IMR-90 (cell line): ENCODE results near the gene DPF1. TPM values are rescaled to one million over a fixed set of nuclear protein-coding genes. Genes with fewer than 3 reads are reported as not detected.

Experiments used
- ATAC-seq: fragments of 200-7000 bp; cut with Tn5 transposase; 2 replicates; pipeline ENCODE4 v1.9.1; 2020; ENCODE audit warnings: low read depth, mild to moderate bottlenecking, moderate library complexity
- BruUV-seq: library from RNA; stranded (reverse); fragments of 400-500 nt; replicated peaks from 2 replicates; lab custom pipeline; 2021; lab: Mats Ljungman, UMichigan
- CTCF ChIA-PET: fragments of 300-600 bp; formaldehyde crosslinking; extraction: SDS; loops from one replicate; lab custom pipeline; 2021; ENCODE audit warnings: antibody characterized with exemption; lab: Yijun Ruan, JAX
- POLR2A ChIA-PET: fragments of 300-600 bp; sonication (Branson Sonifier 250); formaldehyde crosslinking; loops from one replicate; lab custom pipeline; 2022; ENCODE audit warnings: antibody characterized with exemption; ENCODE audit not compliant: unreplicated experiment; lab: Charles Lee
- DNase-seq: peaks from one replicate; pipeline ENCODE4 v3.0.0; 2013
- H2AFZ ChIP-seq: replicated peaks from 2 replicates; pipeline ENCODE3; 2013; ENCODE audit warnings: low read length, mild to moderate bottlenecking; ENCODE audit not compliant: poor library complexity
- H2AK5ac ChIP-seq: 2 replicates; pipeline ENCODE4 v1.6.1; 2013; ENCODE audit warnings: low read depth, low read length, inconsistent platforms
- H2AK9ac ChIP-seq: replicated peaks from 2 replicates; pipeline ENCODE3; 2013; ENCODE audit warnings: mild to moderate bottlenecking, low read depth, low read length, moderate library complexity; ENCODE audit not compliant: poor library complexity
- H2BK120ac ChIP-seq: 2 replicates; pipeline ENCODE4 v1.6.1; 2013; ENCODE audit warnings: low read depth, low read length, inconsistent platforms
- H2BK15ac ChIP-seq: 3 replicates; pipeline ENCODE4 v1.6.1; 2013; ENCODE audit warnings: low read depth, low read length, inconsistent platforms
- H2BK20ac ChIP-seq: 2 replicates; pipeline ENCODE4 v1.6.1; 2013; ENCODE audit warnings: low read depth, mild to moderate bottlenecking, inconsistent platforms, low read length, moderate library complexity
- H2BK5ac ChIP-seq: 2 replicates; pipeline ENCODE4 v1.6.1; 2013; ENCODE audit warnings: mild to moderate bottlenecking, low read depth, low read length, inconsistent platforms; ENCODE audit not compliant: poor library complexity, severe bottlenecking
- H3K14ac ChIP-seq: replicated peaks from 2 replicates; pipeline ENCODE4 v1.6.1; 2013; ENCODE audit warnings: low read depth, low read length, inconsistent platforms
- H3K18ac ChIP-seq: 2 replicates; pipeline ENCODE4 v1.6.1; 2013; ENCODE audit warnings: low read depth, low read length, control low read depth
- H3K23ac ChIP-seq: 2 replicates; pipeline ENCODE4 v1.6.1; 2013; ENCODE audit warnings: low read depth, low read length, inconsistent platforms
- H3K27ac ChIP-seq: 2 replicates; pipeline ENCODE4 v1.5.1; 2013; ENCODE audit warnings: mild to moderate bottlenecking, control low read depth, low read length; ENCODE audit not compliant: insufficient read depth
- H3K27me3 ChIP-seq: 2 replicates; pipeline ENCODE4 v1.6.1; 2013; ENCODE audit warnings: low read length; ENCODE audit not compliant: control insufficient read depth, insufficient read depth
- H3K36me3 ChIP-seq: 2 replicates; pipeline ENCODE4 v1.6.1; 2013; ENCODE audit warnings: low read length, mixed read lengths; ENCODE audit not compliant: control insufficient read depth, insufficient read depth
- H3K4ac ChIP-seq: 2 replicates; pipeline ENCODE4 v1.6.1; 2013; ENCODE audit warnings: low read depth, low read length, inconsistent platforms
- H3K4me1 ChIP-seq: 2 replicates; pipeline ENCODE4 v1.6.1; 2013; ENCODE audit warnings: low read length, mixed read lengths; ENCODE audit not compliant: control insufficient read depth, insufficient read depth
- H3K4me2 ChIP-seq: 2 replicates; pipeline ENCODE4 v1.6.1; 2013; ENCODE audit warnings: low read depth, mild to moderate bottlenecking, control low read depth, low read length, moderate library complexity
- H3K4me3 ChIP-seq: 2 replicates; pipeline ENCODE4 v1.5.1; 2013; ENCODE audit warnings: low read depth, mild to moderate bottlenecking, control low read depth, low read length, moderate library complexity; ENCODE audit not compliant: insufficient read depth
- H3K56ac ChIP-seq: 2 replicates; pipeline ENCODE4 v1.6.1; 2013; ENCODE audit warnings: low read length, inconsistent platforms; ENCODE audit not compliant: insufficient read depth; ENCODE audit errors: extremely low read depth
- H3K79me1 ChIP-seq, 2 experiments: 2 replicates each; pipeline ENCODE4 v1.6.1; 2013; ENCODE audit warnings: low read length in 2 of 2, inconsistent platforms in 1 of 2, low read depth in 1 of 2
- H3K9ac ChIP-seq: 2 replicates; pipeline ENCODE4 v1.6.1; 2013; ENCODE audit warnings: low read depth, low read length, control low read depth
- H3K9me1 ChIP-seq: 2 replicates; pipeline ENCODE4 v1.6.1; 2013; ENCODE audit warnings: low read length, inconsistent platforms; ENCODE audit not compliant: insufficient read depth
- H3K9me3 ChIP-seq: 2 replicates; pipeline ENCODE4 v1.6.1; 2013; ENCODE audit warnings: low read length; ENCODE audit not compliant: control insufficient read depth, insufficient read depth
- H4K20me1 ChIP-seq: 2 replicates; pipeline ENCODE4 v1.6.1; 2013; ENCODE audit warnings: low read length, inconsistent platforms; ENCODE audit not compliant: insufficient read depth
- H4K5ac ChIP-seq: 2 replicates; pipeline ENCODE4 v1.6.1; 2013; ENCODE audit warnings: mild to moderate bottlenecking, low read depth, low read length, control low read depth
- H4K8ac ChIP-seq, 2 experiments: 2 replicates each; pipeline ENCODE4 v1.6.1; 2013; ENCODE audit warnings: low read depth in 2 of 2, low read length in 2 of 2, control low read depth in 1 of 2, inconsistent platforms in 1 of 2
- H4K91ac ChIP-seq: 2 replicates; pipeline ENCODE4 v1.6.1; 2013; ENCODE audit warnings: low read depth, low read length, inconsistent platforms; ENCODE audit not compliant: insufficient read depth
- MAZ ChIP-seq: IDR thresholded peaks from 2 replicates; pipeline ENCODE4 v1.6.1; 2012; ENCODE audit warnings: low read depth, mild to moderate bottlenecking, low read length, improper control_type of control experiment, moderate library complexity, borderline replicate concordance
- RAD21 ChIP-seq: IDR thresholded peaks from 2 replicates; pipeline ENCODE4 v1.6.1; 2012; ENCODE audit warnings: low read length, improper control_type of control experiment
- USF2 ChIP-seq: fragments of 150-350 bp; IDR thresholded peaks from 2 replicates; pipeline ENCODE4 v1.6.1; 2017; ENCODE audit warnings: mild to moderate bottlenecking, antibody characterized with exemption, low read length, low read depth
- WGBS, 2 experiments: methylation state at CpG; one replicate each; pipeline versions ENCODE4 v1.1.5 to v1.1.7; 2013; ENCODE audit warnings: missing lambda C conversion rate in 2 of 2; ENCODE audit not compliant: insufficient read length in 1 of 2; ENCODE audit errors: extremely low coverage in 2 of 2; 5-methylcytosine and 5-hydroxymethylcytosine counted together
- dilution Hi-C: fragments of 300-500 bp; cut with HindIII; formaldehyde crosslinking; loops from one replicate; pipeline ENCODE4 v1.14.3; 2018; ENCODE audit warnings: low sequenced_read_pairs; ENCODE audit not compliant: unreplicated experiment
- in situ Hi-C: fragments of 300-500 bp; cut with MboI; formaldehyde crosslinking; loops from 3 replicates; pipeline ENCODE4 v1.14.3; 2019; ENCODE audit warnings: low sequenced_read_pairs, inconsistent platforms, mixed read lengths
- intact Hi-C: fragments of 100-400 bp; cut with micrococcal nuclease; formaldehyde crosslinking; loops from 2 replicates; pipeline ENCODE4 v1.10.0; 2022
- polyA plus RNA-seq, 3 experiments: library from polyadenylated mRNA; depleted of rRNA; stranded (reverse); fragments of >200 nt; gene quantifications; 2 replicates each; pipeline ENCODE4 v1.2.3, GENCODE V29; 2012; ENCODE audit warnings: low replicate concordance in 1 of 3
- total RNA-seq: library from RNA; depleted of rRNA; stranded (reverse); fragments of >200 nt; gene quantifications from 2 replicates; pipeline ENCODE4 v1.2.3, GENCODE V29; 2012
- TF ChIP-seq, protein P1 (sequence below): fragments of 150-350 bp; IDR thresholded peaks from 2 replicates; pipeline ENCODE4 v1.6.1; 2016; ENCODE audit warnings: low read depth, mild to moderate bottlenecking, low read length, moderate library complexity, borderline replicate concordance
- TF ChIP-seq, protein P2 (sequence below): conservative IDR thresholded peaks from 2 replicates; pipeline ENCODE4 v1.5.1; 2012; ENCODE audit warnings: mild to moderate bottlenecking, low read depth, low read length, improper control_type of control experiment

Gene DPF1
- total and polyA plus RNA-seq, 2 of the 4 experiments (the other 2 are of a cell fraction): 3.2 to 5.5 TPM

DNA sequence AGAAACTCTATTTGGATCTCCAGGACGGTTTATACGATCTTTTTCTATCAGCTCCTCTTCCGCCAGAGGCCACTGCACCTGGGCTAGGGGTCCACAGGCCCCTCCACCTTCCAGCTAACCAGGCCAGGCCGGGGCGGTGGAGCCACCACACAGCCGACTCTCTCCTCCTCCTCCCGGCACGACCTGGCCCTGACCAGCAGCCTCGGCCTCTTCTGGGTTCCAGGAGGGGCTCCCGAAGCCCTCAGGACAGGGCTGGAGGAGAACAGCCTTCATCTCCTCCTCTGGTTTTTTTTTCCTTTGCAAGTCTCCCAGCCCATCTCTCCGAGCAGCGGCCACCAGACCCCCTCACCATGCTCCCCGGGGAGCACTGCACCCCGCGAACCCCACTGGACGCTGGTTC, 17.1 kb downstream of the DPF1 start:
- intact Hi-C loops: no loop called here
- Histone ChIP-seq H2AK5ac (no peak overlapping the region), H2BK5ac (no peak overlapping the region), H2AFZ (no peak overlapping the region), H3K18ac (no peak overlapping the region), H3K4me1 (peaks cover 13% of the 10 kb centered on the region), H3K14ac (no peak overlapping the region), H4K8ac (no peak overlapping the region), H4K5ac (no peak overlapping the region), H3K79me1 (no peaks in the 10 kb centered on the region), H3K9me3 (no peaks in the 10 kb centered on the region), H4K91ac (no peak overlapping the region), H3K4me3 (no peak overlapping the region), H3K9me1 (no peaks in the 10 kb centered on the region), H3K4ac (no peak overlapping the region), H3K4me2 (no peak overlapping the region), H3K23ac (no peak overlapping the region), H2BK20ac (no peak overlapping the region), H3K27me3 (no peaks in the 10 kb centered on the region), H2BK15ac (no peak overlapping the region), H4K20me1 (peaks cover 11% of the 10 kb centered on the region), H3K56ac (no peak overlapping the region), H3K27ac (no peak overlapping the region), H2AK9ac (no peak overlapping the region), H2BK120ac (no peak overlapping the region), H3K9ac (no peak overlapping the region), H3K36me3 (peaks cover 16% of the 10 kb centered on the region)
- dilution Hi-C loops: no loop called here
- TF ChIP-seq RAD21 (no peak), MAZ (no peak), USF2 (no peak)
- TF ChIP-seq, protein P1, sequence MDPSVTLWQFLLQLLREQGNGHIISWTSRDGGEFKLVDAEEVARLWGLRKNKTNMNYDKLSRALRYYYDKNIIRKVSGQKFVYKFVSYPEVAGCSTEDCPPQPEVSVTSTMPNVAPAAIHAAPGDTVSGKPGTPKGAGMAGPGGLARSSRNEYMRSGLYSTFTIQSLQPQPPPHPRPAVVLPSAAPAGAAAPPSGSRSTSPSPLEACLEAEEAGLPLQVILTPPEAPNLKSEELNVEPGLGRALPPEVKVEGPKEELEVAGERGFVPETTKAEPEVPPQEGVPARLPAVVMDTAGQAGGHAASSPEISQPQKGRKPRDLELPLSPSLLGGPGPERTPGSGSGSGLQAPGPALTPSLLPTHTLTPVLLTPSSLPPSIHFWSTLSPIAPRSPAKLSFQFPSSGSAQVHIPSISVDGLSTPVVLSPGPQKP: no peak
- TF ChIP-seq, protein P2, sequence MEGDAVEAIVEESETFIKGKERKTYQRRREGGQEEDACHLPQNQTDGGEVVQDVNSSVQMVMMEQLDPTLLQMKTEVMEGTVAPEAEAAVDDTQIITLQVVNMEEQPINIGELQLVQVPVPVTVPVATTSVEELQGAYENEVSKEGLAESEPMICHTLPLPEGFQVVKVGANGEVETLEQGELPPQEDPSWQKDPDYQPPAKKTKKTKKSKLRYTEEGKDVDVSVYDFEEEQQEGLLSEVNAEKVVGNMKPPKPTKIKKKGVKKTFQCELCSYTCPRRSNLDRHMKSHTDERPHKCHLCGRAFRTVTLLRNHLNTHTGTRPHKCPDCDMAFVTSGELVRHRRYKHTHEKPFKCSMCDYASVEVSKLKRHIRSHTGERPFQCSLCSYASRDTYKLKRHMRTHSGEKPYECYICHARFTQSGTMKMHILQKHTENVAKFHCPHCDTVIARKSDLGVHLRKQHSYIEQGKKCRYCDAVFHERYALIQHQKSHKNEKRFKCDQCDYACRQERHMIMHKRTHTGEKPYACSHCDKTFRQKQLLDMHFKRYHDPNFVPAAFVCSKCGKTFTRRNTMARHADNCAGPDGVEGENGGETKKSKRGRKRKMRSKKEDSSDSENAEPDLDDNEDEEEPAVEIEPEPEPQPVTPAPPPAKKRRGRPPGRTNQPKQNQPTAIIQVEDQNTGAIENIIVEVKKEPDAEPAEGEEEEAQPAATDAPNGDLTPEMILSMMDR: no peak
- DNase-seq (no peak), ATAC-seq (no peak)
- ChIA-PET POLR2A (no interaction called here), CTCF (no interaction called here)
- no TSS peak for BruUV-seq
- in situ Hi-C loops: no loop called here
- WGBS, 2 experiments: 100% methylated on average over 3 of the region's 16 CpGs; no CpG with 5 or more reads in 1 of the 2 experiments
